MM.1S (cell line): ENCODE results near the gene NDUFA11.
"Not testable (repeated sequence)": the region's sequence is repeated elsewhere in the genome, so short reads cannot be mapped to it uniquely, and the experiment has no call there.

Experiments
- CTCF ChIP-seq: fragments of 300-600 bp; sonication (generic); IDR thresholded peaks from 2 replicates; pipeline ENCODE4 v1.5.1; 2016; ENCODE audit warnings: antibody characterized with exemption, low read length, mixed read lengths
- EZH2 ChIP-seq: fragments of 300-600 bp; sonication (generic); optimal IDR thresholded peaks from 2 replicates; pipeline ENCODE3; 2017; ENCODE audit warnings: low read depth, mild to moderate bottlenecking, antibody characterized with exemption, low read length, mixed read lengths

GRCh38 chr19:5874496-5874895, 29.1 kb downstream of the NDUFA11 start:
- TF ChIP-seq CTCF, EZH2: not testable (repeated sequence)
